Measurements from ENCODE around the gene CEP128.

CEP128 gene

DNA sequence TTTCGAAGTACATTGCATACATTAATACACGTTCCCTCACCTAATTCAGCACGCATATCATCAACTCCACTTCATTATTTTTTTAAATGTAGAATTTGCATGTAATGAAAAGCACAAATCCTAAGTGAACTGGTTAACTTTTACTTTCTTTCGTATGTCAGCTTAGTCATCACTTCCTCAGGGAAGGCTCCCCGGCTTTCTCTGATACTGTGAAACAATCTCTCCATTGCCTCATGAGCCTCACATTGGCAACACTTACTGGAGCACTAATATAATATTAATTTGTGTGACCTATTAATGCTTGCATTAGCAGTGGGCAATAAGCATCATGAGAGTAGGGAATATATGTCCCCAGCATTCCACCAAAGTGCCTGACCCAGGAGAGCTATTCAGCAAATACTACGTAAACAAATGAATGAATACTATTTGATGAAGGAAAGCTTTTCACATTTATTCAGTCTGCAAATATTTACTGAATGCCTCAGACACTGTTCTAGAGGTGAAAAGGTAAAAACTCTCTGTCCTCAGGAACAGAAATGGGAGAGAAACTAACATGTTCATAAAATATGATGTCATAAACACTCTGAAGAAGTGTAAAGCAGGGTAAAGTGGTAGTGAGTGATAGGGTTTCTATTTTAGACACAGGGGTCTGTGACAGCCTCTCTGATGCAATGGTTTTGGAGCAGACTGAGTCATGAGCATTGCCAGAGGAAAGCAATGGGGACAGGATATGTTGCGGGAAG lies 402.7 kb downstream of the CEP128 start:
- TF ChIP-seq, protein P1, sequence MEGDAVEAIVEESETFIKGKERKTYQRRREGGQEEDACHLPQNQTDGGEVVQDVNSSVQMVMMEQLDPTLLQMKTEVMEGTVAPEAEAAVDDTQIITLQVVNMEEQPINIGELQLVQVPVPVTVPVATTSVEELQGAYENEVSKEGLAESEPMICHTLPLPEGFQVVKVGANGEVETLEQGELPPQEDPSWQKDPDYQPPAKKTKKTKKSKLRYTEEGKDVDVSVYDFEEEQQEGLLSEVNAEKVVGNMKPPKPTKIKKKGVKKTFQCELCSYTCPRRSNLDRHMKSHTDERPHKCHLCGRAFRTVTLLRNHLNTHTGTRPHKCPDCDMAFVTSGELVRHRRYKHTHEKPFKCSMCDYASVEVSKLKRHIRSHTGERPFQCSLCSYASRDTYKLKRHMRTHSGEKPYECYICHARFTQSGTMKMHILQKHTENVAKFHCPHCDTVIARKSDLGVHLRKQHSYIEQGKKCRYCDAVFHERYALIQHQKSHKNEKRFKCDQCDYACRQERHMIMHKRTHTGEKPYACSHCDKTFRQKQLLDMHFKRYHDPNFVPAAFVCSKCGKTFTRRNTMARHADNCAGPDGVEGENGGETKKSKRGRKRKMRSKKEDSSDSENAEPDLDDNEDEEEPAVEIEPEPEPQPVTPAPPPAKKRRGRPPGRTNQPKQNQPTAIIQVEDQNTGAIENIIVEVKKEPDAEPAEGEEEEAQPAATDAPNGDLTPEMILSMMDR (conservative IDR thresholded peaks at IDR 0.05; ENCODE audit: low read depth, low read length) = no peak
- DNase-seq (ENCODE audit: low read depth) = no peak
- H3K4me3 ChIP-seq (ENCODE audit: low read length) = no peak overlapping the region

DNA sequence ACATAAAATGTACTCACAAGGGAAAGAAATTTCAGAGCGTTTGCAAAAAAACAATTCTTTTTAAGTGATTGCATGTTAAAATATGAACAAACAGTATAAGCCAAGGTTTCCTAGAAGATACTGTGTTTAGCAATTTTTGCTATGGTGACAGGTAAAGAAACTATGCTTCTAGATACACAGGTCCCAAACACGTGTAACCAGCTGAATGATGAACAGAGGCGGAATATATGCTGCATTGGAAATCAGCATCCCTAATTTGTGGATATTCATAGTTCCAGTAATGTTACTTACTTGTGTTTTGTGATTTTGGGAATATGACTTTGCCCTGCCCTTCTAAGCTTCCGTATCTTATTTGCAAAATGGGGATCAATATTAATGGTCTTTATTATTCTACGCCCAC lies 403.9 kb downstream of the CEP128 start:
- no peak for DNase-seq (ENCODE audit: low read depth)

DNA sequence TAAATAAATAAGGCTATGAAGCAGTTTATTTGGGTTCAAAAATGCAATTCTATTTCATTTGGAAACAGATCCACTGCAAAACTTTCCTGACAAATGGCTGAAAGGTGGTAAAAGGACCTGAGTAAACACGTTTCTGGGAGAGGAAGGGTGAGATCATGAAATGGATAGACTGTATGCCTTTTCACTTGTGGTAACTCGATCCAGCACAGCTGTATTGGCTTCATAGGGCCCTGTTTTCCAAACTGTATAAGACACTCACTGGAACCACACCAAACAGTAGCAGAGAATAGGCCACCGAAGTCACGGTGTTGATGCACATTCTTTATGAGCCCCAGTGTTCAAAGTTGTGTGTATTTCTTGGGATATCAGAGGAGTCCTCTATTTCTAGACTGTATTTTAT lies 405.1 kb downstream of the CEP128 start:
- TF ChIP-seq, protein P1 (conservative IDR thresholded peaks at IDR 0.05; ENCODE audit: low read depth, low read length) = no peak
- DNase-seq (ENCODE audit: low read depth) = no peak
- H3K4me3 ChIP-seq (ENCODE audit: low read length) = no peak overlapping the region

More for the DNA sequence above, 403.9 kb downstream of the CEP128 start:
- TF ChIP-seq, protein P1 (conservative IDR thresholded peaks at IDR 0.05; ENCODE audit: low read depth, low read length) = no peak
- no peak overlapping the region for H3K4me3 ChIP-seq (ENCODE audit: low read length)

DNA sequence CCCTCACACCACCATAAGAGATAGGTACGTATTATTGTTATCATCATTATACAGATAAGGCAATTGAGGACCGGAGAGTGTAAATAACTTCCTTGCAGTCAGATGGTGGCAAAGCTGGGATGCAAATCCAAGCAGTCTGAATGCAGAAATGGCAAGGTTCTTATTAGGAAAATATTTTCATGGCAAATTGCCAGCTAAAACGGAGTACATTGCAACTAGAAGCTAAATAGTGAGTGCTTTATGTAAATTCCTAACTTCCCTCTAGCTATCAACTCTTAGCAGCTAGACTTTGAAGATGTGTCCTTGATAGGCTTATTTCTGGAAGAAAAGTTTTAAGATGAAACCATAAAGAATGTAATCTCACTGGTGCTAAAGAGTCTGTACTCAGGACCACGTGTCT lies 406.4 kb downstream of the CEP128 start:
- no peak overlapping the region for H3K4me3 ChIP-seq (ENCODE audit: low read length)
- TF ChIP-seq, protein P1 (conservative IDR thresholded peaks at IDR 0.05; ENCODE audit: low read depth, low read length) = no peak
- DNase-seq (ENCODE audit: low read depth) = peak; percentile 10

DNA sequence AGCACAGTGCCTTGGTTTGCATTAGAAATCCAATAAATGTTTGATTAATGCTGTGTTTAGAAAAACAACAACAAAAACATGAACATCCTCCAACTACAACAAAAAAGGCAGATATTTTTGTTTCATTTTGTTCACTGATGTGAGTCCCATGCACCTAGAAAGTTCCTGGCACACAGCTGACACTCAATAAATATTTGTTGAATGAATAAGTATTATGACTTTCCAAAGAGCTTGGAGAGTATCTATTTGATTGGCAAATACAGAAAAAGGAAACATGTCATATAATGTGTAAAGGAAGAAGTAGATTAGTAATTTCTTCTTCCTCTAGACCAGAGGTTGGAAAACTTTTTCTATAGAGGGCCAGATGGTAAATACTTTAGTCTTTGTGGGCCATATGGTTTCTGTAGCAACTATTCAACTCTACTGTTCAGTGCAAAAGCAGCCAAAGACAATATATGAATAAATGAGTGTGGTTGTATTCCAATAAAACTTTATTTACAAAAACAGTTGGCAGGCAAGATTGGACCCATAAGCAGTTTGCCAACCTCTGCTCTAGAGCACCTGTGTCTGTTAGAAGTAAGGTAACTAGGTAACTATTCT lies 417.9 kb downstream of the CEP128 start:
- no peak for DNase-seq (ENCODE audit: low read depth)
- no peak overlapping the region for H3K4me3 ChIP-seq (ENCODE audit: low read length)
- TF ChIP-seq, protein P1 (conservative IDR thresholded peaks at IDR 0.05; ENCODE audit: low read depth, low read length) = no peak

DNA sequence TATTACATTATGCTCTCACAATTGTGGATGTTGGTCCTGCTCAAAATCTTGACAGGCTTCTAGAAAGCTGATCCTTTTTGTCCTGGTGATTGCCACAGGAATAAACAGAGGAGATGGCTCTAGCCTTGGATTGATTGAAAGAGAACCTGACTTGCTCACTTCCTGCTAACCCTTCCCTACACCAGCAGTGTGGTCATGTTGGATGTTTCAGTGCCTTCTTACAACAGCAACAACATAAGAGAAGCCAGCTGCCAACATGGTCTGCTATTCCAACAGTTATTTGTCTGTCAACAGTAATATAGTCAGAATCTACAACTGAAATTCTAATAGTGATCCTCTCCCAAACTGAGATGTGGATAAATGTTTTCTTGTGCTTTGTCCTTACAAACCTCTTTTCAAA lies 418.6 kb downstream of the CEP128 start:
- TF ChIP-seq, protein P1 (conservative IDR thresholded peaks at IDR 0.05; ENCODE audit: low read depth, low read length) = no peak
- H3K4me3 ChIP-seq (ENCODE audit: low read length) = no peak overlapping the region
- DNase-seq (ENCODE audit: low read depth) = no peak

DNA sequence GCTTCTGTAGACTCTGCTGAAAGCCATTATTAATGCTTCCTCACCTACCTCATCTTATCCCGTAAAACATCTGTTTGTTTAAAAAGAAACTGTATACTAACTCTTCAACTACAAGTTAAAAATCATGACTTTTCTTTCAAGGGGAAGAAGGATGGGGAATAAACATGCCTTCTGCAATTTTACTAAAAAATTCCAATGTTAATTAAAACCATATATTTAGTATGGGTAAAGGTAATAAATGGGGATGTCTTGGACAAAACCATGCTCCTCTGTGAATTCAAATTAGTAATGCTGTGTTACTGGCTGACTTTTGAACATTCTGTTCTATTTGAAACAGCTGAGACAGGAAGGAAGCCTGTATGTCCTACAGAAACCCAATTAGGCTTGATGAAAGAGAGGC lies 419.1 kb downstream of the CEP128 start:
- no peak overlapping the region for H3K4me3 ChIP-seq (ENCODE audit: low read length)
- TF ChIP-seq, protein P1 (conservative IDR thresholded peaks at IDR 0.05; ENCODE audit: low read depth, low read length) = no peak
- DNase-seq (ENCODE audit: low read depth) = no peak

Measured in retinal pigment epithelial cell (primary cell).